ENCODE measurements around the gene EME1.

EME1 gene

GRCh38 chr17:50347894-50348291, 25.1 kb upstream of the EME1 start:
- in situ Hi-C loops (cut with MboI; ENCODE audit: low sequenced_read_pairs), result no loop called here

DNA sequence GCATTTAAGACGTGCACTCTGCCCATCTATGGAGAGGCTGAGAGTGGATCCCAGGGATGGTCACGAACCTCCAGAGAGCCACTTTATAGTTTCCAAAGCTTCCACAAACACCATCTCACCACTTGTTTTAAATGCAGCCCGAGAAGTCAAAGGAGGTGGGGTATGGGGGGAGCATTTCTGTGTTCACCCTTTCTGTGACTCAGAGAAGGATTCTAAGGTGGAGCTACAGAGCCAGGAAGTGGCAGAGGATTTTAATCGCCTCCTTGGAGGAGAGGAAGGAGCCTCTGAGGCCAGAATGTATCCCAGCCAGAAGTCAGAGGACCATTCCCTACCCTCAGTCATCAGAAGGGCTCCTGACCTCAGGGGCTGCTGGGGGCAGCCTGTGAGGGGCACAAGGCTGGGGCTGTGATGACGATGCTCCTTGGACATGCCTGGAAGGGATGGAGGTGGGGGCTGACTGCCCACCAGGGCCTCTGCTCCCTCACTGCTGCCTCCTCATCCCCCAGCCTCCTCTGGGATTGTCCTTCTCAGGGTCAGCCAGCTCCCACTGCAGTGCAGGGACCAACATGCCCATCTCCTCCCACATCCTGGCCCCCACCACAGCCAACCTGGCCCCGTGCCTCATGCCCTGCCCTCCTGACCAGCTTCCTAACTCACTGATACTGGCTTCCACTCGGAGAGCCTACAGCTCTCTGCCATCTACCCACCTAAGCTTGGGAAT, 24.3 kb upstream of the EME1 start:
- in situ Hi-C loops (cut with MboI; ENCODE audit: low sequenced_read_pairs), result no loop called here

GRCh38 chr17:50349243-50349600, 23.8 kb upstream of the EME1 start:
- in situ Hi-C loops (cut with MboI; ENCODE audit: low sequenced_read_pairs), result no loop called here

GRCh38 chr17:50350733-50351132, 22.3 kb upstream of the EME1 start:
- in situ Hi-C loops (cut with MboI; ENCODE audit: low sequenced_read_pairs), result no loop called here

GRCh38 chr17:50352072-50352692, 20.8 kb upstream of the EME1 start:
- in situ Hi-C loops (cut with MboI; ENCODE audit: low sequenced_read_pairs), result no loop called here

DNA sequence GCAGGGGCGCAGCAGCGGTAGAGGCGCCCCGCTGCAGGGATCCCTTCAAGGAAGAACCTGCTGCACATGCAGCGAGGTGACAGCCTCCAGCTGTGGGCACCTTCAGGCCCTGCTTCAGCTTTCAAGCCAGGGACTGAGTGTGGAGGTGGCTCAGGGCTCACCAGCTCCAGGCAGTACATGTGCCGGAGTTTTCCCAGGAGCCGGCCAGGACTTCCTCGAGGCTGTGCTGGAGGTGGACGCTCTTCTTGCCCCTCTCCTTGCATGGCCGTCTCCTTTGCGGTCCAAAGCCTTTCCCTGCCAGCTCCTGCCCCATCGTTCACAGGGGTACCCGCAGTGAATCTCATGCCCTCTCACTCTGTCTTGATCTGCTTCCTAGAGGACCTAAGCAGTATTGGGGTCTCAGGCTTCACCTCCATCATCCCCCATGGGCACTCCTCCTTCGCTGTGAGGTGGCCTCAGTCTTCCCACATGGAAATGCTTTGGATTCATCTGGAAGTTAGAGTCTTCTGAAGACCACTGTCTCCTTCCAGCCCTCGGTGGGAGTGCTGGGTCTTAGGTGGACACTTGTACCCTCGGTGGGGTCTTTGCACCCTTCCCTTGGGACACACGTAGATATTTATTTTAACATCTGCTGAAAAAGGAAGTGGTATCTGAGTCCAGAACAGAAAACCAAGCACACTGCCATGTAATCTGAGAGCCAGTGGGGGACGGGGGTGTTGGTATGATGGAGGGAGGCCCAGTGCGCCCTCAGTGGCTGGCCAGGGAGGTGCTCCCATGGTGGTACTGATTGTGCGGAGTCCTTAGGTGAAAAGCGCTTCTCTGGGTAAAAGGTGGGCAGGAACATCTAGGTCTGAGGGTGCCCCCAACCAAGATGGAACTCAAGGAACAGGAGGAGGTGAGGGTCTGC, 20.1 kb upstream of the EME1 start:
- in situ Hi-C loops (cut with MboI; ENCODE audit: low sequenced_read_pairs), result no loop called here

GRCh38 chr17:50353600-50354195, 19.3 kb upstream of the EME1 start:
- in situ Hi-C loops (cut with MboI; ENCODE audit: low sequenced_read_pairs), result no loop called here

- in situ Hi-C loops (cut with MboI; ENCODE audit: low sequenced_read_pairs), result no loop called here
These were observed 18.8 kb upstream of the EME1 start for GRCh38 chr17:50354198-50354597.

DNA sequence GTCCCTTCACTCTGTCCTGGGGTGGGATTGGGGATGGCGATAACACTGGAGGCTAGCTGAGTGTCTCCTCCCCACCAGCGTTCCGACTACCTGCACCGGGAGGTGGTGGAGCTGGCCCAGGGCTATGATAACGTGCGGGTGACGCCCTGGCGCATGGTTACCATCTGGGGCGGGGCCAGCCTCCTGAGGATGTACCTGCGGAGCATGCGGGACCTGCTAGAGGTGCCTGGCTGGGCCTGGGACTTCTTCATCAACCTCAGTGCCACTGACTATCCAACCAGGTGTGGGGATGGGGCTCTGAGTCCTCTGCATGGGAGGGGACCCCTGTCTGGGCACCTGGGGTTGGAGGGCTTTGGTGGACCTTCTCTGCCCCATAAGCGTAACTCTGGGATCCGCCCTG, 18.3 kb upstream of the EME1 start:
- in situ Hi-C loops (cut with MboI; ENCODE audit: low sequenced_read_pairs), result no loop called here

GRCh38 chr17:50355336-50355700, 17.7 kb upstream of the EME1 start:
- in situ Hi-C loops (cut with MboI; ENCODE audit: low sequenced_read_pairs), result no loop called here

DNA sequence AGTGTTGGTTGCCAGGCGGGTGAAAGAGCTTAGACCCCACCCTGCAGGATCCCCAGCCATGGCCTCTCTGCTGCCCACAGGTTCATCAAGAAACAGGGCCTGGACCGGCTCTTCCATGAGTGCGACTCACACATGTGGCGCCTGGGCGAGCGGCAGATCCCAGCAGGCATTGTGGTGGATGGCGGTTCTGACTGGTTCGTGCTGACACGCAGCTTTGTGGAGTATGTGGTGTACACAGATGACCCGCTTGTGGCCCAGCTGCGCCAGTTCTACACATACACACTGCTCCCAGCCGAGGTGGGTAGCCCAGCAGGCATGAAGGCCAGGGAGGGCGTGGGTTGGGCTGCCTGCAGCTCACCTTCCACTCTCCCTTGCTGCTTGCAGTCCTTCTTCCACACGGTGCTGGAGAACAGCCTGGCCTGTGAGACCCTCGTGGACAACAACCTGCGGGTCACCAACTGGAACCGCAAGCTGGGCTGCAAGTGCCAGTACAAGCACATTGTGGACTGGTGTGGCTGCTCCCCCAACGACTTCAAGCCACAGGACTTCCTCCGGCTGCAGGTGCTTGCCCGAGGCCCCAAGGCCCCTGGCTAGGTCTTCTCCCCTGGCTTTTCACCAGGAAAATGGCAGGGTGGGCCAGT, 17.2 kb upstream of the EME1 start:
- in situ Hi-C loops (cut with MboI; ENCODE audit: low sequenced_read_pairs), result no loop called here

DNA sequence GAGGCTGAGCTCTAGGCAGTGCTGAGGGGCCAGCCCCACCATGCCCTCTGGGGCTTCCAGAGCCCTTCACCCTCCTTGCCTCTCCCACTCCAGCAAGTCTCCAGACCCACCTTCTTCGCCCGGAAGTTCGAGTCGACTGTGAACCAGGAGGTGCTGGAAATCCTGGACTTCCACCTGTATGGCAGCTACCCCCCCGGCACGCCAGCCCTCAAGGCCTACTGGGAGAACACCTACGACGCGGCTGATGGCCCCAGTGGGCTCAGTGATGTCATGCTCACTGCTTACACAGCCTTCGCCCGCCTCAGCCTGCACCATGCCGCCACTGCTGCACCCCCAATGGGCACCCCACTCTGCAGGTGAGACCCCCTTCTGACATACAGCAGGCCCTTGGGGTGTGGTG, 16.6 kb upstream of the EME1 start:
- in situ Hi-C loops (cut with MboI; ENCODE audit: low sequenced_read_pairs), result no loop called here

GRCh38 chr17:50356892-50357510, 16.0 kb upstream of the EME1 start:
- in situ Hi-C loops (cut with MboI; ENCODE audit: low sequenced_read_pairs), result no loop called here

GRCh38 chr17:50358177-50358576, 14.9 kb upstream of the EME1 start:
- in situ Hi-C loops (cut with MboI; ENCODE audit: low sequenced_read_pairs), result no loop called here

DNA sequence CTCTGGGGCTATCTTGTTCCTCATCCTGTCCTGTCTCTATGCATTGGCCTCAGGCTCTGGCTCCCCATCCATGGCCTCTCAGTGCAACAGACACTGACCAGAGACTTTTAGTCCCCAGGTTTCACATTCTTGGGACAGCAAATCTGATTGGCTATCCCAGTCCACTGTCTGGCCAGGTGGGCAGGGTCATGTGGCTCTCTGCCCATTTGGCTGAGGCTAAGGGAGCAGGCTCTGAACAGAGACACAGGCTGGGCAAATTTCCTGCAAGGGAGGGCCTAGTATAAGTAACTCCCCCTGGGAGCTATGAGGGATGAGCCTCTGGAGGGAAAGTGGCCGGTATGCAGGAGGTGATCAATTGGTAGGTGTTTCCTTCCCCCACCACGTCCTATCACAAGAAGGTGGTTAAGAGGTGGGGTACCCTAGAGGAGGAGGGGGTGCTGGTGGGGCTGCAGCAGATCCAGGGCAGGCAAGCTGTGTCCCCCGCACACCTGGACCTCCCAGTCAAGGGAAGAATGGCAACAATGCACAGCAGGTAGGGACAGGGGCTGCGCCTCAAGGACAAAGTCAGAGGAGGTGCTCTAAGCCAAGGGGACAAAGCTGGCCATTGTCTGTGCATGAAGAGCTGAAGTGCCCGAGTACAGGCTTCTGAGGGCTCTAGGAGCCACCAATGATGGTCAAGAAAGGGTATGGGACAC, 13.9 kb upstream of the EME1 start:
- in situ Hi-C loops (cut with MboI; ENCODE audit: low sequenced_read_pairs), result no loop called here

GRCh38 chr17:50359998-50360461, 13.0 kb upstream of the EME1 start:
- in situ Hi-C loops (cut with MboI; ENCODE audit: low sequenced_read_pairs), result no loop called here

GRCh38 chr17:50360486-50361115, 12.4 kb upstream of the EME1 start:
- in situ Hi-C loops (cut with MboI; ENCODE audit: low sequenced_read_pairs), result no loop called here

- in situ Hi-C loops (cut with MboI; ENCODE audit: low sequenced_read_pairs), result no loop called here
These were observed 11.2 kb upstream of the EME1 start for GRCh38 chr17:50361561-50362480.
